ENCODE results near the gene SHB.

SHB gene

GRCh38 chr9:37946041-37946440, 123.0 kb downstream of the SHB start:
- Mint-ChIP-seq H3K27ac (no peak overlapping the region), H3K9me3 (no peaks in the 10 kb centered on the region), H3K27me3 (no peaks in the 10 kb centered on the region), H3K4me3 (no peak overlapping the region), H3K4me1 (ENCODE audit: low read depth) (no peaks in the 10 kb centered on the region), H3K36me3 (ENCODE audit: low read depth) (no peaks in the 10 kb centered on the region)
- DNase-seq, result no peak

DNA sequence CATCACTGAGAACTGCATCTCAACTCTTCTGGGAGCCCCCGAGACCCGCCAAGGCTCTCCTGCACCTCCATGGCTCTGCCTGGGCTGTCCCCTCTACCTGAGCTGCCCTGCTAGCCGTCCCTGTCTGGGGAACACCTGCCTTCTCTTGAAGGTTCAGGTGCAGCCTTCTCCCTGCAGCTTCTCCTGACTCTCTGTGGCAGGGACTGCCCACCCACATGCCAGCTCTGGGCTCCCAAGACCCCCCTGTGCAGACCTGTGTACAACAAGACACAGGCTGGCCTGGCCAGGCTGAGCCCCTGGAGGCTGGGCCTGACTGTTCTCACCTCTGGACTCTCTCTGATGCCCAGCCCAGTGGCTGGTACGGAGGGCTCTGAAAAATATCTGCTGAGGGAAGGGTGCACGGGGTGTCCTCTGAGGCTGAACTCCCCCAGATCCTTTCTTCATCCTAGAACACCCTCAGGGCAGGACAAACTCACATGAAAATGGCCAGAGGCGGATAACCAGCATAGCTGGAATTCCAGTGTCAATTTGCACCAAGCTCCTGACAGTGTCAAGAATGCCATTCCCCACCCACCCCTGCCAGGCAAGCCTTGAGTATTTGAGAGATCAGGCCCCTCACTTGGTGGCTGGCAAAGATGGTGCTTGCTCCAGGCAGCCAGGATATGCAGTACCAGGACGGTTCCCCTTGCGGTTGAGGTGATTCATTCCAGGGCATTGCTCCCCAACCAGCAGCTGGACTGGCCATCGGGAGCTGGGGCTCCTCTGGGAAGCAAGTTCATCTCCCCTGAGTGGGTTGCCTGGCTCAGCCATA, 124.2 kb downstream of the SHB start:
- Mint-ChIP-seq H3K36me3 (ENCODE audit: low read depth) (no peaks in the 10 kb centered on the region), H3K4me1 (ENCODE audit: low read depth) (no peaks in the 10 kb centered on the region), H3K4me3 (no peak overlapping the region), H3K27ac (no peak overlapping the region), H3K9me3 (no peaks in the 10 kb centered on the region), H3K27me3 (no peaks in the 10 kb centered on the region)
- DNase-seq, result no peak

DNA sequence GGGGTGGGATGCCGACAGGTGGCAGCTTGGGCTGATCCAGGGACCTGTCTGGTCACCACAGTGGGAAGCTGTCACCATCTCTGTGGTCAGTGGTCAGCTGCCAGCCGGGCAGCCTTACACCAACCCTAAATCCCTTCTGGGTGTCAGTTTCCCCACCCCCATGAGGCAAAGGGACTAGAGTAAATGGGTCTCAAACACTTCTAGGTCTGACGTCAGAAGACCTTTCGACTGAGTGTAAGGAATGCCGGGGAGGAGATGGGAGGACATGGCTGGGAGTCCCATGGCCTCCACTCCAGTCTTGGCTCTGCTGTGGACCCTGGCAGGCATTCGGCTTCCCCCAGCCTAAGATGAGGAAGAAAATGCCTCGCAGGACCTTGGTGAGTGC, 124.8 kb downstream of the SHB start:
- no peaks in the 10 kb centered on the region for H3K36me3 Mint-ChIP-seq (ENCODE audit: low read depth)
- H3K4me1 Mint-ChIP-seq (ENCODE audit: low read depth), result no peaks in the 10 kb centered on the region
- H3K27ac Mint-ChIP-seq, result no peak overlapping the region
- no peaks in the 10 kb centered on the region for H3K9me3 Mint-ChIP-seq
- H3K4me3 Mint-ChIP-seq, result no peak overlapping the region
- DNase-seq, result no peak
- no peaks in the 10 kb centered on the region for H3K27me3 Mint-ChIP-seq

DNA sequence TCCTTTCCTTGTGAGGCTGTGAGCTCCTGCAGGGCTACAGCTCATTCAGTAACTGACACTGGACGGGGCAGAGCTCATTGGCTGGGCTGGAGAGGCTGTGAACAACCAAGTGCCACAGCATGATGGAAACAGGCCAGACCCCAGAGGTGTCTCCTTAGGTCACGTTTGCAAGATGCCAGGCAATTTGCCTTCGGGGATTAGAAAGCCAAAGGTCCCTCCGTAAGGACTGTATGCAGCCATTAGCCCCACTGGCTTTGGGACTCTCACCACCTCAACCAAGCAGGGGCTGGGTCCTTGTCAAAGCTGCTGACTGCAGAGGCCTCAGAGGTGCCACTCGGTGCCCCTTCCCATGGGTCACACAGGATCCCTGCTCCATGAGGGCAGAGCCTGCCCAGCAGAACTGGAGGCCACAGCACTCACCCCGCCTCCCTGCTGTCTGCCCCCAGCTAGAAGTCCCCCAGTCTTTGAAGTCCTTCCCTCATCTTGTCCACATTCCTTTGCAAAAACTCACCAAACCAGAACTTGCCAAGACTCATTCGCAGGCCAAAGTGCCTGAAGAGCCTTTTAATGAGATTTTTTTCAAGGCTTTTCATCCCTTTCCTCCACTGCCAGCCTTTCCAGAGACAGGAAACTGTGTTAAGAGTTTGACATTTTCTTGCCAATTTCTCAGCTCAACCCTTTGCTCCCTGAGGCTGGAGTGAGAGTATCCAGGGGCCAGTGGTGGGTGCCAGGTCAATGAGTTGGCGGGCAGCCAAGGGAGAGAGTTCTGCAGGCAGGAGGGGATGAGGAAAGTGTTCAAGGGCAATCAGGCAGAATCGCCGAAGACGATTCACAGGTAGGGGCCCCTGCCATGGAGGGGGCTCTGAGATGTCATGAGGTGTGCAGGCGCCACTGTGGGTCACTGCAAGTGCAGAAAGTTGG, 125.4 kb downstream of the SHB start:
- Mint-ChIP-seq H3K27me3 (no peaks in the 10 kb centered on the region), H3K9me3 (no peaks in the 10 kb centered on the region), H3K4me1 (ENCODE audit: low read depth) (no peaks in the 10 kb centered on the region), H3K36me3 (ENCODE audit: low read depth) (no peaks in the 10 kb centered on the region), H3K27ac (no peak overlapping the region), H3K4me3 (no peak overlapping the region)
- no peak for DNase-seq

DNA sequence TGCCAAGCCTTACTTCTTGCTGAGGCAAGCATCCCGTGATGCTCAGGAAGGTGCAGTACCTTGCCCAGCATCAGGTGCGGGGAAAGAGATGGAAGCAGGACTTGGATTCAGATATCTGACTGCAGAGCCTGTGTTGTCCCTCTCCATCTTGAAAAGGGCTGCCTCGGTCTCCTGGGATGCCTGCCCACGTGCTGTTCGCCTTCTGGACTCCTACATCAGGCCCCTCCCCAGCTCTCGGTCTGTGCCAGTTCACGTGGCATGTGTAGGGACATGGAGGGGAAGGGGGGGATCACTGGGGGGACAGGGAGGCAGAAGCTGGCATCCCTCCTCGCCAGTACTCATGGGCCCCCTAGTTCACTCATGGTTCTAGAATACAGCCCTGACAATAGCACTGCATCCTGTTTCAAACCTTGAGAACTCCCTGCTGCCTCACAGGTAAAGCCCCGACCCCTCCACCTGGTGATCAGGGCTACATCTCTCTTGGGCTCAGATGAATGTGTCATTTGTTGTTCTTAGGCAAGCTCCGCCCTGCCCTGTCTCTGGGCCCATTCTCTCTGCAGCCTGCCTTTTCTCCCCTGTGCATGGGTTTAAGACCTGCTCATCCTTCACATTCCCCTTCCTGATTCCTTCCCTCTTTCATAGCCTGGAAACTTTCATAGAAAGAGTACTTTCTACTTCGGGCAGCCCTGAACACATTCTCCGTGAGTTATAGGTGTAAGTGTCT, 126.2 kb downstream of the SHB start:
- Mint-ChIP-seq H3K4me3 (no peak overlapping the region), H3K27me3 (no peaks in the 10 kb centered on the region), H3K36me3 (ENCODE audit: low read depth) (no peaks in the 10 kb centered on the region), H3K4me1 (ENCODE audit: low read depth) (no peaks in the 10 kb centered on the region), H3K27ac (no peak overlapping the region), H3K9me3 (no peaks in the 10 kb centered on the region)
- no peak for DNase-seq

DNA sequence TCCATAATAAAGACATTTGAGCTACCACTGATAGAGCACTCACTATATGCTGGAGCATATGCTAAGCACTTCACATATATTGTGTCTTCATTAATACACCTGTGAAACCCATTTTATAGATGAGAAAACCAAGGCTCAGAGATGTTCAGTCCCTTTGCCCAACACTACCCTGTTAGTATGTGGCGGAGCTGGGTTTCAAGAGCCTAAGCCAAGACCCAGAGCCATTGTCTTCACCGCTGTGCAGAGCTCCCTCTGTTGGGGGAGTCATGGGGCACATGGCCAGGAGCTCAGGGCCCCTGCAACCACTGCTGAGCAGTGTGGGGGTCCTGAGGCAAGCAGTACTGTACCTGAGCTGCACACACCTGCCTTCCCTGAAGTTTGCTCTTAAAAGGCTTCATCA, 127.8 kb downstream of the SHB start:
- Mint-ChIP-seq H3K4me1 (ENCODE audit: low read depth) (no peaks in the 10 kb centered on the region), H3K4me3 (no peak overlapping the region), H3K27me3 (no peaks in the 10 kb centered on the region), H3K36me3 (ENCODE audit: low read depth) (no peaks in the 10 kb centered on the region), H3K9me3 (no peaks in the 10 kb centered on the region), H3K27ac (no peak overlapping the region)
- DNase-seq, result no peak

GRCh38 chr9:37939575-37940095, 129.4 kb downstream of the SHB start:
- H3K27me3 Mint-ChIP-seq, result no peaks in the 10 kb centered on the region
- no peak overlapping the region for H3K4me3 Mint-ChIP-seq
- no peaks in the 10 kb centered on the region for H3K36me3 Mint-ChIP-seq (ENCODE audit: low read depth)
- H3K9me3 Mint-ChIP-seq, result no peaks in the 10 kb centered on the region
- no peak for DNase-seq
- no peak overlapping the region for H3K27ac Mint-ChIP-seq
- no peaks in the 10 kb centered on the region for H3K4me1 Mint-ChIP-seq (ENCODE audit: low read depth)

DNA sequence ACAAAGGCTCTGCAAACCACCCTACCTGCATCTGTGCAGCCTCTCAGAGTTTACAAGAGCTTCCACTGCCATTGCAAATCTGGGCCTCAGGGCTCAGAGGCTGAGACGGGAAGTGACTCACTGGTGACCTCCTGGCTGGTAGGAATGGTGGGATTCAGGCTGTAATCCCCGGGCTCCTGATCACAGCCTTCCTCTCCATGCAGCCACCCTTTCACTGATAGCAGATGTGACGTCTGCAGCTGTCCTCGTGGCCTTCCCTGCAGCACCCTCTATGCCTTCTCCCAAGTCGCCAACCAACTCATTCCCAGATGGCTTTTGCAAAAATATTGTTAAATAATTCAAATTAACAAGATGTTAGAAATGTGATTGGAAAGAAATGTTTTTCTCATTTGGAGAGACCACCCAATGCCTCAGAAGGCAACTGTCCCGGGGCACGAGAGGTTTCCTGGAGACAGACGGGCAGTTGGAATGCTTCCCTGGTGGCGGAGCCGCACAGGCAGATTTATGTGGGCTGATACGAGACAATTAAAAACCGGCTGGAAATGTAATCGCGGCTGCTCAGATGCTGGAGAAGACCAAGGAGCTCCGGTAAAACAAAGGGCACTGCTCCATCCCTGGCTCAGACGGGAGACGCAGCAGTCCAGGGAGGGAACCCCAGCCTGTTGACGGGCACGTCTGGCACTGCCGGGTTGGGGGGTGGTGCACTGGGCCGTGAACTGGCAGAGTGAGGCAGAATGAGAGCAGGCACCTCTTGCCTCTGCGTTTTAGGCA, 130.7 kb downstream of the SHB start:
- H3K4me1 Mint-ChIP-seq (ENCODE audit: low read depth), result no peaks in the 10 kb centered on the region
- no peak overlapping the region for H3K4me3 Mint-ChIP-seq
- no peaks in the 10 kb centered on the region for H3K9me3 Mint-ChIP-seq
- H3K36me3 Mint-ChIP-seq (ENCODE audit: low read depth), result no peaks in the 10 kb centered on the region
- no peaks in the 10 kb centered on the region for H3K27me3 Mint-ChIP-seq
- no peak for DNase-seq
- no peak overlapping the region for H3K27ac Mint-ChIP-seq

DNA sequence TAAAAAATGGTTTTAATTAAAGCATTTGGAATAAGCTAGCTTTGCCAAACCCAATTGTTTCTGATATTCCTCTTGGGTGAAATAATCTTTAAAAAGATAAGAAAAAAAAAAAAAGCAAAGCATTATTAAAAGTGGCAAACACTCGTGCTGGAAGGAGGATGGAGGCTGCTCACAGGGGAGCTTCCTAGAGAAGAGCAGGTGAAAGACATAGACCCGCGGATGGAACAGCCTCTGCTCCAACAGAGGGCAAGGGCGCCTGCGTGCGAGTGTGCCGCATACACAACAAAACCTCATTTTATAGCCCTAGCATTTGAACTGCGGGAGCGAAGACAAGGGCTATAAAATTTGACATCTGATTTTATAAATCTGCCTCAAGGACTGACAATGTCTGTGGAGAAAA, 131.7 kb downstream of the SHB start:
- no peak overlapping the region for H3K27ac Mint-ChIP-seq
- no peak overlapping the region for H3K4me3 Mint-ChIP-seq
- H3K36me3 Mint-ChIP-seq (ENCODE audit: low read depth), result no peaks in the 10 kb centered on the region
- no peak for DNase-seq
- no peaks in the 10 kb centered on the region for H3K9me3 Mint-ChIP-seq
- H3K4me1 Mint-ChIP-seq (ENCODE audit: low read depth), result no peaks in the 10 kb centered on the region
- H3K27me3 Mint-ChIP-seq, result no peaks in the 10 kb centered on the region

- H3K27ac Mint-ChIP-seq, result no peak overlapping the region
- H3K9me3 Mint-ChIP-seq, result no peaks in the 10 kb centered on the region
- no peaks in the 10 kb centered on the region for H3K36me3 Mint-ChIP-seq (ENCODE audit: low read depth)
- H3K4me1 Mint-ChIP-seq (ENCODE audit: low read depth), result no peaks in the 10 kb centered on the region
- H3K27me3 Mint-ChIP-seq, result no peaks in the 10 kb centered on the region
- DNase-seq, result no peak
- H3K4me3 Mint-ChIP-seq, result no peak overlapping the region
Observed at GRCh38 chr9:37936965-37937364, 132.1 kb downstream of the SHB start.

DNA sequence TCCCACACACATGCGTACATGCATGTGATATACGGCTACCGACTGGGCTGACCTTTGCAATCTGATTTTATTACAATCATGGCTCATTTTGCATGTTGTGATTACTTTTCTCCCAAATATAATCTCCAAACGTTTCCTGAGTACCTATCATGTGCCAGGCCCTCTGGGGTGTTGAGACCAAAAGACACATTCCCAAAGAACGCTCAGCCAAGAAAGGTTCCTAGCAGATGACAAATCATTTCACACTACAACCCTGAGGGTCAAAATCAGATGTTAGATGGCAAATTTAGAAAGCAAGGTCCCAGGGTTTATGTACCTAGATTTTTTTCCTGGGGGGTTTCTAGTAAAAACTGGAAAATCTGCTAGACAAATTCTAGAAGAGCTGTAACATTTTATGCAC, 132.7 kb downstream of the SHB start:
- no peak for DNase-seq
- Mint-ChIP-seq H3K4me3 (no peak overlapping the region), H3K27me3 (no peaks in the 10 kb centered on the region), H3K27ac (no peak overlapping the region), H3K36me3 (ENCODE audit: low read depth) (no peaks in the 10 kb centered on the region), H3K4me1 (ENCODE audit: low read depth) (no peaks in the 10 kb centered on the region), H3K9me3 (no peaks in the 10 kb centered on the region)

GRCh38 chr9:37935096-37935495, 133.9 kb downstream of the SHB start:
- Mint-ChIP-seq H3K4me3 (no peak overlapping the region), H3K27me3 (no peaks in the 10 kb centered on the region), H3K4me1 (ENCODE audit: low read depth) (no peaks in the 10 kb centered on the region), H3K27ac (no peak overlapping the region), H3K36me3 (ENCODE audit: low read depth) (no peaks in the 10 kb centered on the region), H3K9me3 (no peaks in the 10 kb centered on the region)
- no peak for DNase-seq

DNA sequence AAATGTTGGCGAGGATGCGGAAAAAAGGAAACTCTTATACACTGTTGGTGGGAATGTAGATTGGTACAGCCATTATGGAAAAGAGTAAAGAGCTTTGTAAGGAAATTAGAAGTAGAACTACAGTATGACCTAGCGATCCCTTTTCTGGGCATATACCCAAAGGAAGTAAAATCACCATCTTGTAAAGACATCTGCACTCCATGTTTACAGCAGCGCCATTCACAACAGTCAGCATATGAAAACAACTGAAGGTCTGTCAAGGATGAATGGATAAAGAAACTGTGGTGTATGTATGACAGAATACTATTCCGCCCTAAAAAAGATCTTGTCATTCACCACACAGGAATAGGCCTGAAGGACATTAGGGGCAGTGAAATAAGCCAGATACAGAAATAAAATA, 137.4 kb downstream of the SHB start:
- Mint-ChIP-seq H3K4me1 (ENCODE audit: low read depth) (no peaks in the 10 kb centered on the region), H3K27ac (no peak overlapping the region), H3K9me3 (no peaks in the 10 kb centered on the region)

GRCh38 chr9:37929441-37929895, 139.6 kb downstream of the SHB start:
- Mint-ChIP-seq H3K4me1 (ENCODE audit: low read depth) (peaks cover 2% of the 10 kb centered on the region), H3K36me3 (ENCODE audit: low read depth) (no peaks in the 10 kb centered on the region), H3K27me3 (no peaks in the 10 kb centered on the region), H3K9me3 (no peaks in the 10 kb centered on the region), H3K27ac (no peak overlapping the region), H3K4me3 (no peak overlapping the region)
- DNase-seq, result no peak

More for the DNA sequence above, 137.4 kb downstream of the SHB start:
- no peak for DNase-seq
- Mint-ChIP-seq H3K27me3 (no peaks in the 10 kb centered on the region), H3K36me3 (ENCODE audit: low read depth) (no peaks in the 10 kb centered on the region), H3K4me3 (no peak overlapping the region)
